BJ (cell line): ENCODE data around the gene FOXO6. TPM values are rescaled to one million over a fixed set of nuclear protein-coding genes. Genes with fewer than 3 reads are reported as not detected.

ENCODE experiments used
- CTCF ChIA-PET: fragments of 350-600 bp; formaldehyde crosslinking; extraction: SDS; loops from one replicate; lab custom pipeline; 2021; ENCODE audit warnings: antibody characterized with exemption, inconsistent platforms; lab: Yijun Ruan, JAX
- POLR2A ChIA-PET: fragments of 300-600 bp; sonication (Branson Sonifier 250); formaldehyde crosslinking; extraction: SDS; loops from one replicate; lab custom pipeline; 2021; ENCODE audit warnings: antibody characterized with exemption; lab: Charles Lee
- DNase-seq: peaks from one replicate; pipeline ENCODE4 v3.0.0-alpha.2; 2011; ENCODE audit warnings: low read depth
- H3K27me3 ChIP-seq: 2 replicates; pipeline ENCODE4 v1.6.0; 2011; ENCODE audit warnings: low read length; ENCODE audit not compliant: control insufficient read depth, insufficient read depth
- H3K36me3 ChIP-seq: 2 replicates; pipeline ENCODE4 v1.5.1; 2011; ENCODE audit warnings: low read length; ENCODE audit not compliant: control insufficient read depth, insufficient read depth
- H3K4me3 ChIP-seq: 2 replicates; pipeline ENCODE4 v1.5.1; 2011; ENCODE audit warnings: low read depth, mild to moderate bottlenecking, control low read depth, low read length
- polyA plus RNA-seq: library from polyadenylated mRNA; depleted of rRNA; stranded (reverse); fragments of >200 nt; gene quantifications from 2 replicates; pipeline ENCODE4 v1.2.3, GENCODE V29; 2011
- TF ChIP-seq, protein P1 (sequence below): IDR thresholded peaks from 2 replicates; pipeline ENCODE4 v1.5.1; 2011; ENCODE audit warnings: low read depth, mild to moderate bottlenecking, control low read depth, inconsistent platforms, low read length, moderate library complexity; ENCODE audit not compliant: insufficient read depth

The FOXO6 gene
- polyA plus RNA-seq, 1 experiment = 0.02 TPM

DNA sequence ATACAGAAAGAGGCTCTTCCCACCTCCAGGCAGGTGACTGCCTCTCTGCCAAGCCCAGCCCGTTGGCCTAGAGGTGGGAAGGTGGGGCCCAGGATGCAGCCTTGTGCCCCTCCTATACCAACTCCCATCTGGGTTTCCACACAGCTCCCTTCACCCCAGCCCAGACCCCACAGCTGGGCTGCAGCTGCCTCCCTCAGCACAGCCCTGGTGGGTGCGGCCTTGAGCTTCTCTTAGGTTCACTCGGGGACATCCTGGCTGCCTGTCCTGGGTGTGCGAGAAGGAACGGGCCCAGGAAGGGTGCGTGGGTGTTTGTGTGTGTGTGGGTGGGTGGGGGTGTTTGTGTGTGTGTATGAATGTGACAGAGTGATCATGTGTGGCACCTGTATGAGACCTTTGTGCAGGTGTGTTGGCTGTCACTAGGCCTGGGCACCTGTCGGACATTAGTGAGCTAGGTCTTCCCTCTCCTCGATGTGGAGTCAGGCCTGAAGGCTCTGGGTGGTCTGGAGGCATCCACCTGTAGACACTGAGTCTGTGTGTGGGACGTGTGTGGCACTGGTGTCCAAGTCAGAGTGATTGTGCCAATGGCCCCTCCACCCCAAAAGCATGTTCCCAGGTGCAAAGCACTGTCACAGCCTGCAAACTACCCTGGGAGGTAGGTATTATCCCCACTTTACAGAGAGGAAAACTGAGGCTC is 30.7 kb downstream of the FOXO6 start:
- TF ChIP-seq, protein P1, sequence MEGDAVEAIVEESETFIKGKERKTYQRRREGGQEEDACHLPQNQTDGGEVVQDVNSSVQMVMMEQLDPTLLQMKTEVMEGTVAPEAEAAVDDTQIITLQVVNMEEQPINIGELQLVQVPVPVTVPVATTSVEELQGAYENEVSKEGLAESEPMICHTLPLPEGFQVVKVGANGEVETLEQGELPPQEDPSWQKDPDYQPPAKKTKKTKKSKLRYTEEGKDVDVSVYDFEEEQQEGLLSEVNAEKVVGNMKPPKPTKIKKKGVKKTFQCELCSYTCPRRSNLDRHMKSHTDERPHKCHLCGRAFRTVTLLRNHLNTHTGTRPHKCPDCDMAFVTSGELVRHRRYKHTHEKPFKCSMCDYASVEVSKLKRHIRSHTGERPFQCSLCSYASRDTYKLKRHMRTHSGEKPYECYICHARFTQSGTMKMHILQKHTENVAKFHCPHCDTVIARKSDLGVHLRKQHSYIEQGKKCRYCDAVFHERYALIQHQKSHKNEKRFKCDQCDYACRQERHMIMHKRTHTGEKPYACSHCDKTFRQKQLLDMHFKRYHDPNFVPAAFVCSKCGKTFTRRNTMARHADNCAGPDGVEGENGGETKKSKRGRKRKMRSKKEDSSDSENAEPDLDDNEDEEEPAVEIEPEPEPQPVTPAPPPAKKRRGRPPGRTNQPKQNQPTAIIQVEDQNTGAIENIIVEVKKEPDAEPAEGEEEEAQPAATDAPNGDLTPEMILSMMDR = no peak
- Histone ChIP-seq H3K36me3 (no peaks in the 10 kb centered on the region), H3K27me3 (peaks cover 34% of the 10 kb centered on the region), H3K4me3 (no peak overlapping the region)
- POLR2A ChIA-PET = no interaction called here
- DNase-seq = no peak
- CTCF ChIA-PET = interaction anchor here (1.2 kb wide), 1 partner anchor 11 kb away, joined by 3 read pairs; no protein-coding TSS in a partner anchor

DNA sequence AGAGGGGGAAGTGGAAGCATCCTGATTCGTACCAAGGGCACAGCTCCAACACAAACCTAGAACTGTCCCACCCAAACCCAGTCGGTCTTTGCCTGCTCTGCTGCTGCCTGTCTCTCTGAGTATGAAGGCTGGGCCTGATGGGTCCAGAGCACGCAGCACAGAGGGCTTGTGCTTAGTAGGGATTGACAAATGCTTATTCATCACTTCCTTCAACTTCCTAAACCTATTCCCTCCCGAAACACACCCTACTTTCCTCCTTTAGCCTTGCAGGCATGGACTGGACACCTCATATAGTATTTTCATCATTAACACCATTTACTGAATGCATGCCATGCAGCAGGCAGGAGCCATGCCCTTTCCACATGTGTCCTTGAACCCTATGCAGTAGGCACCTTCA is 31.3 kb downstream of the FOXO6 start:
- Histone ChIP-seq H3K4me3 (no peak overlapping the region), H3K27me3 (peaks cover 30% of the 10 kb centered on the region), H3K36me3 (no peaks in the 10 kb centered on the region)
- ChIA-PET CTCF (interaction anchor here (1.2 kb wide), 1 partner anchor 10 kb away, joined by 3 read pairs; no protein-coding TSS in a partner anchor), POLR2A (no interaction called here)
- TF ChIP-seq, protein P1 = no peak
- DNase-seq = no peak

DNA sequence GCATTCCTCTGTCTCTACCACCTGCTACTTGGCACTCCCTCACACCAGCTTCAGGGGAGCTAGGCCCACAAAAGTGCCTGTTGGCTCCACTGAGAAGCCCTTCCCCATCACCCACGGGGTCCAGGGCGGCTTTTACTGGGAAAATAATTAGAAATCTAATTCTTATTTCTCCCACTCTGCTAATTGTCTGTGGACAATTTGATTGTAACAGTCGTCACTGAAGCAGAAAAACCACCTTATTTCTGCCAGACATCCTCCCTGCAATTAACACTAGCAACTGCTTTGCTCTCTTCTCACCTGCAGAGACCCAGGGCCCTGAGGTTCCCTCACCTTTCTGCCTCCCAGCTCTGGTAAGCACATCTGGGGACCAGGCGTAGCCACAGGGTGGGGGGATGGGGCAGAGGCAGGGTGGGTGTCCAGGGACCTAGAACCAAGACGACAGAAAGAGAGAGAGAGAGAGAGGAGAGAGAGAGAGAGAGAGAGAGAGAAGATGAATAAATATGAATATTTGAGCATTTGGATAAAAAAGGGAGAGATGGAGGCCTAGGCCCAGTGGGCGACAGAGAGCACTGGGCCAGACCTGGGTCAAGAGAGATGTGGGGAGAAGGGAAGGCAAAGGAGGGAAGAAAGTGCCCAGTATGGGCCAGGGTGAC is 32.6 kb downstream of the FOXO6 start:
- DNase-seq = no peak
- TF ChIP-seq, protein P1 = no peak
- no peak overlapping the region for H3K4me3 ChIP-seq
- CTCF ChIA-PET = interaction anchor here (1.0 kb wide), 2 partner anchors 25 to 112 kb away, joined by 3 read pairs; no protein-coding TSS in a partner anchor
- H3K36me3 ChIP-seq = no peaks in the 10 kb centered on the region
- H3K27me3 ChIP-seq = peaks cover 28% of the 10 kb centered on the region
- POLR2A ChIA-PET = no interaction called here

DNA sequence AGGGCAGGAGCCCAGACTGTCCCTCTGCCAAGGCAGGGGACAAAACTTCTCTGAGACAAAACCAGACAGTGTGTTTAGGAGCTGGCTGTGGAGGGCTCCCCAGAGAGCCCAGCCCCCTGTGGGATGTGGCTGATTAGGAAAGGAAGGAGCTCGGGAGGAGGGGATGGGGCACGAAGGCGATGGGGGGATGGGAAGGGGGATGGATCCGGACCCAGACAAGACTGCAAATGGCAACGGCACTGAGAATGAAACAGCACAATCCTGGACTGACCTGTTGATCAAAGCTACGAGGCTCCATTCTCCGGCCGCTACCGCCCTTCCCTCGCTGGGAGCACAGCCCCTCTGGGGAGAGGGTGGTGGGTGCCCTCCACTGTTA is 33.1 kb downstream of the FOXO6 start:
- H3K36me3 ChIP-seq = no peaks in the 10 kb centered on the region
- H3K4me3 ChIP-seq = no peak overlapping the region
- POLR2A ChIA-PET = no interaction called here
- DNase-seq = no peak
- TF ChIP-seq, protein P1 = no peak
- H3K27me3 ChIP-seq = peaks cover 29% of the 10 kb centered on the region
- CTCF ChIA-PET = interaction anchor here (1.0 kb wide), 2 partner anchors 25 to 112 kb away, joined by 3 read pairs; no protein-coding TSS in a partner anchor
